COLO668 (cell line): Measurements from ENCODE around the gene RPS6KA1.
A peak's percentile ranks its signal among the peaks of the same experiment; 100 is the strongest.
"Not testable (repeated sequence)": the region's sequence is repeated elsewhere in the genome, so short reads cannot be mapped to it uniquely, and the experiment has no call there.

Source experiments
- DNase-seq: peaks from one replicate; lab custom pipeline; 2025; ENCODE audit not compliant: unreplicated experiment; lab: John Stamatoyannopoulos, UW

The RPS6KA1 gene

GRCh38 chr1:26529655-26530409 lies at the start of gene RPS6KA1:
Gene RPS6KA1 (plus strand): TSS chr1:26529761. CDS start chr1:26529921, 160 bp downstream.
- DNase-seq, result peak; percentile 93

GRCh38 chr1:26482921-26483320 lies 46.6 kb upstream of the RPS6KA1 start:
- DNase-seq, result no peak

GRCh38 chr1:26483980-26484379 lies 45.6 kb upstream of the RPS6KA1 start:
- no peak for DNase-seq

GRCh38 chr1:26490155-26490554 lies 39.4 kb upstream of the RPS6KA1 start:
- DNase-seq, result no peak

- DNase-seq, result no peak
These were observed 36.3 kb upstream of the RPS6KA1 start for GRCh38 chr1:26493267-26493666.

GRCh38 chr1:26493938-26494337 lies 35.6 kb upstream of the RPS6KA1 start:
- no peak for DNase-seq

GRCh38 chr1:26496861-26497260 lies 32.7 kb upstream of the RPS6KA1 start:
- no peak for DNase-seq

- DNase-seq, result no peak
These were observed 30.7 kb upstream of the RPS6KA1 start for GRCh38 chr1:26498894-26499293.

- DNase-seq, result peak; percentile 98
These were observed 28.9 kb upstream of the RPS6KA1 start for GRCh38 chr1:26500488-26501175.

GRCh38 chr1:26510711-26511110 lies 18.9 kb upstream of the RPS6KA1 start:
- DNase-seq, result not testable (repeated sequence)

- DNase-seq, result not testable (repeated sequence)
These were observed 13.7 kb upstream of the RPS6KA1 start for GRCh38 chr1:26515836-26516235.

GRCh38 chr1:26516987-26517765 lies 12.4 kb upstream of the RPS6KA1 start:
- DNase-seq, result no peak

GRCh38 chr1:26517766-26518049 lies 11.9 kb upstream of the RPS6KA1 start:
- no peak for DNase-seq

- no peak for DNase-seq
These were observed 11.2 kb upstream of the RPS6KA1 start for GRCh38 chr1:26518355-26518754.

- DNase-seq, result no peak
These were observed 9.2 kb upstream of the RPS6KA1 start for GRCh38 chr1:26520339-26520738.

GRCh38 chr1:26521669-26522030 lies 7.9 kb upstream of the RPS6KA1 start:
- DNase-seq, result no peak

GRCh38 chr1:26522073-26522472 lies 7.5 kb upstream of the RPS6KA1 start:
- DNase-seq, result no peak

- DNase-seq, result no peak
These were observed 5.4 kb upstream of the RPS6KA1 start for GRCh38 chr1:26524181-26524580.

GRCh38 chr1:26526287-26526686 lies 3.3 kb upstream of the RPS6KA1 start:
- no peak for DNase-seq

GRCh38 chr1:26529405-26529654 lies 231 bp upstream of the RPS6KA1 start:
- no peak for DNase-seq

- peak; percentile 50 for DNase-seq
These were observed 891 bp downstream of the RPS6KA1 start for GRCh38 chr1:26530410-26530894.
